AG10803 (cell line): ENCODE measurements around the gene SUMF2.

Source experiments
- DNase-seq: peaks from one replicate; pipeline ENCODE4 v3.0.0; 2010; ENCODE audit warnings: low read depth
- H3K4me3 ChIP-seq: 2 replicates; pipeline ENCODE4 v1.5.1; 2011; ENCODE audit warnings: mild to moderate bottlenecking, low read length, control low read depth
- TF ChIP-seq, protein P1 (sequence below): conservative IDR thresholded peaks from 2 replicates; pipeline ENCODE4 v1.5.1; 2011; ENCODE audit warnings: mild to moderate bottlenecking, low read length, control low read depth, inconsistent platforms

The SUMF2 gene

GRCh38 chr7:56124981-56125380 lies 60.9 kb downstream of the SUMF2 start:
- TF ChIP-seq, protein P1, sequence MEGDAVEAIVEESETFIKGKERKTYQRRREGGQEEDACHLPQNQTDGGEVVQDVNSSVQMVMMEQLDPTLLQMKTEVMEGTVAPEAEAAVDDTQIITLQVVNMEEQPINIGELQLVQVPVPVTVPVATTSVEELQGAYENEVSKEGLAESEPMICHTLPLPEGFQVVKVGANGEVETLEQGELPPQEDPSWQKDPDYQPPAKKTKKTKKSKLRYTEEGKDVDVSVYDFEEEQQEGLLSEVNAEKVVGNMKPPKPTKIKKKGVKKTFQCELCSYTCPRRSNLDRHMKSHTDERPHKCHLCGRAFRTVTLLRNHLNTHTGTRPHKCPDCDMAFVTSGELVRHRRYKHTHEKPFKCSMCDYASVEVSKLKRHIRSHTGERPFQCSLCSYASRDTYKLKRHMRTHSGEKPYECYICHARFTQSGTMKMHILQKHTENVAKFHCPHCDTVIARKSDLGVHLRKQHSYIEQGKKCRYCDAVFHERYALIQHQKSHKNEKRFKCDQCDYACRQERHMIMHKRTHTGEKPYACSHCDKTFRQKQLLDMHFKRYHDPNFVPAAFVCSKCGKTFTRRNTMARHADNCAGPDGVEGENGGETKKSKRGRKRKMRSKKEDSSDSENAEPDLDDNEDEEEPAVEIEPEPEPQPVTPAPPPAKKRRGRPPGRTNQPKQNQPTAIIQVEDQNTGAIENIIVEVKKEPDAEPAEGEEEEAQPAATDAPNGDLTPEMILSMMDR = no peak
- DNase-seq = no peak
- no peak overlapping the region for H3K4me3 ChIP-seq

DNA sequence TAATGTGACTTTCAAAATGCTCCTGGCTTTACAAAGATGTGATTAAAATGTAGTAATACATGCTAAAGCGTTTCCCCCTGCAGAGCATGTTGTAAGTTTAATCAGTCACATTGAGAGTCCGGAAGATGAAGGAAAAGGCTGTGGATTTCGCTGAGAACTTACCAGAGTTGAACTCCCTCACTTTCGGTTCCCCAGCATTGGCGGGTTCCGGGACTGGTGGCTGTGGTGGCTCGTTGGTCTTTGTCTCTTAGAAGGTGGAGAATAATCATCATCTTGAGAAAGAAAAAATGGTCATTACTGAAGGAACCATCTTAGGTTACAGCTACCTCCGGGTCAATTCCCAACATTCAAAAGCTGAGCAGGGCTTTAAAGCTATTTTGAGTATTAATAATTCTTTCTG lies 61.7 kb downstream of the SUMF2 start:
- DNase-seq = no peak
- no peak overlapping the region for H3K4me3 ChIP-seq
- TF ChIP-seq, protein P1 = no peak

GRCh38 chr7:56127241-56127975 lies 63.3 kb downstream of the SUMF2 start:
- no peak for DNase-seq
- H3K4me3 ChIP-seq = no peak overlapping the region
- TF ChIP-seq, protein P1 = no peak
